Measurements from ENCODE around the gene PTGDS. TPM values are rescaled to one million over a fixed set of nuclear protein-coding genes. Genes with fewer than 3 reads are reported as not detected.

Gene PTGDS
- total RNA-seq, 1 experiment from 2014 or later = 1.1 TPM

- CTCF ChIA-PET = interaction anchor here (0.5 to 1.0 kb wide), 9 partner anchors 15 to 364 kb away, joined by 3 to 4 read pairs (median 3); no protein-coding TSS in a partner anchor
- Mint-ChIP-seq H3K27ac (ENCODE audit: low read depth, unreplicated experiment) (no peak overlapping the region), H3K27me3 (ENCODE audit: insufficient read depth, unreplicated experiment) (no peaks in the 10 kb centered on the region), H3K4me3 (ENCODE audit: unreplicated experiment) (peak overlapping the region; percentile 70), H3K9me3 (ENCODE audit: unreplicated experiment) (no peaks in the 10 kb centered on the region), H3K4me1 (ENCODE audit: insufficient read depth, unreplicated experiment) (peaks cover 6% of the 10 kb centered on the region), H3K36me3 (ENCODE audit: insufficient read depth, unreplicated experiment) (peaks cover 33% of the 10 kb centered on the region)
- DNase-seq (ENCODE audit: unreplicated experiment) = peak; percentile 42
- intact Hi-C loops (cut with micrococcal nuclease) = loop anchor here (10.0 kb wide), 1 partner anchor 99 kb away; the partner anchor contains the start of genes AJM1 and PHPT1
- BruUV-seq (replicated peaks) = no TSS peak
- POLR2A ChIA-PET = interaction anchor here (0.6 to 1.7 kb wide), 11 partner anchors 42 to 136 kb away, joined by 3 to 10 read pairs (median 4); partner anchors contain the start of genes EDF1, PAXX and TRAF2
- TF ChIP-seq CTCF (IDR thresholded peaks at IDR 0.05; ENCODE audit: unreplicated experiment) = no peak
Measured at GRCh38 chr9:136943291-136944211, 33.8 kb upstream of the PTGDS start.

GRCh38 chr9:136944212-136944518 lies 33.1 kb upstream of the PTGDS start:
- Mint-ChIP-seq H3K36me3 (ENCODE audit: insufficient read depth, unreplicated experiment) (peaks cover 32% of the 10 kb centered on the region), H3K4me3 (ENCODE audit: unreplicated experiment) (peak overlapping the region; percentile 70), H3K27me3 (ENCODE audit: insufficient read depth, unreplicated experiment) (no peaks in the 10 kb centered on the region), H3K27ac (ENCODE audit: low read depth, unreplicated experiment) (no peak overlapping the region), H3K9me3 (ENCODE audit: unreplicated experiment) (no peaks in the 10 kb centered on the region), H3K4me1 (ENCODE audit: insufficient read depth, unreplicated experiment) (peaks cover 3% of the 10 kb centered on the region)
- ChIA-PET POLR2A (interaction anchor here (0.8 to 1.7 kb wide), 9 partner anchors 42 to 137 kb away, joined by 3 to 10 read pairs (median 5); partner anchors contain the start of genes EDF1, PAXX and TRAF2), CTCF (interaction anchor here (0.6 to 1.0 kb wide), 7 partner anchors 16 to 365 kb away, joined by 3 to 4 read pairs (median 3); no protein-coding TSS in a partner anchor)
- peak; percentile 25 for DNase-seq (ENCODE audit: unreplicated experiment)
- intact Hi-C loops (cut with micrococcal nuclease) = loop anchor here (10.0 kb wide), 1 partner anchor 99 kb away; the partner anchor contains the start of genes AJM1 and PHPT1
- BruUV-seq (replicated peaks) = no TSS peak
- no peak for TF ChIP-seq CTCF (IDR thresholded peaks at IDR 0.05; ENCODE audit: unreplicated experiment)

- no peaks in the 10 kb centered on the region for H3K9me3 Mint-ChIP-seq (ENCODE audit: unreplicated experiment)
- peak; percentile 91 for TF ChIP-seq CTCF (IDR thresholded peaks at IDR 0.05; ENCODE audit: unreplicated experiment)
- no peaks in the 10 kb centered on the region for H3K27me3 Mint-ChIP-seq (ENCODE audit: insufficient read depth, unreplicated experiment)
- intact Hi-C loops (cut with micrococcal nuclease) = loop anchor here (10.0 kb wide), 1 partner anchor 100 kb away; the partner anchor contains the start of genes AJM1 and PHPT1
- BruUV-seq (replicated peaks) = no TSS peak
- H3K4me1 Mint-ChIP-seq (ENCODE audit: insufficient read depth, unreplicated experiment) = no peaks in the 10 kb centered on the region
- peaks cover 27% of the 10 kb centered on the region for H3K36me3 Mint-ChIP-seq (ENCODE audit: insufficient read depth, unreplicated experiment)
- ChIA-PET CTCF (interaction anchor here (0.6 to 1.2 kb wide), 11 partner anchors 52 to 365 kb away, joined by 3 to 5 read pairs (median 3); partner anchors contain the start of gene CLIC3), POLR2A (interaction anchor here (0.8 to 1.7 kb wide), 9 partner anchors 43 to 137 kb away, joined by 3 to 10 read pairs (median 5); partner anchors contain the start of genes EDF1, PAXX and TRAF2)
- peak within 1 kb of the TSS; percentile 69 for H3K27ac Mint-ChIP-seq (ENCODE audit: low read depth, unreplicated experiment)
- DNase-seq (ENCODE audit: unreplicated experiment) = peak; percentile 93
- peak within 1 kb of the TSS; percentile 70 for H3K4me3 Mint-ChIP-seq (ENCODE audit: unreplicated experiment)
Measured at GRCh38 chr9:136944519-136945332, 32.6 kb upstream of the PTGDS start, which contains the start of the genes C8G and FBXW5. Gene C8G, plus strand, starts transcription at chr9:136945243. Its CDS starts 78 bp downstream, at chr9:136945321. Gene FBXW5, minus strand, starts transcription at chr9:136944738. Its CDS starts 655 bp downstream, at chr9:136944083.
